Measurements from ENCODE around the gene SDF4. TPM values are rescaled to one million over a fixed set of nuclear protein-coding genes. Genes with fewer than 3 reads are reported as not detected.

Gene SDF4
- total RNA-seq, 1 experiment from 2014 or later = 154 TPM

DNA sequence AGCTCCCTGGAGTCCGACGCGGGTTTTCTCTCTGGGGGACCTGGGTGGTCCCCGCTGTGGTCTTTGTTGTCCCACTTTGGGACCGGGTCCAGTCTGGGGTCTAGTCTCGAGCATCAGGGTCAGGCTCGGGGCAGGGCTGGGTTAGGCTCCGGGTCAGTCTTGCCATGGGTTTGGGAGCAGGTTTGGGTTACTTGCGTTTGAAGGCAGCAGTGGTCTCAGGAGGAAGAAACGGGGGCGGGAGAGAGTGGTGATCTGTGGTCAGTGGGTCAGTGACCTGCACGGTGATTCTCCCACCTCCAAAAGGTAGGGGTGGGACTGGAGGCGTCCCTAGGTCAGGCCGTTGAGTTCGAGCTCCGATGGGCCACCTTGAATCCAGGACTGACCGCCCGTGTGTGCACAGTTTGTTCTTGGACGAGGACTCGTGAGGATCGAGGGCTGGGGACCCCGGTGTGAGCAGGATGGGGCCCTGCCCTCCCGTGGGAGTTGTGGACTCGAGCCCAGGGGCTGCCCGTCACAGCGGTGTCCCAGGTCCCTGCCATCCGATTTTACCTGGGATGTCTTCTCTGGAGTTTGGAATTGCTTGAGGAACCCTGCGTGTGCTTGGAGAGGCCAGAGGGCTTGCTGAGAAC lies 2.5 kb upstream of the SDF4 start:
- no peaks in the 10 kb centered on the region for H3K27me3 ChIP-seq (replicated peaks)
- H3K27ac ChIP-seq = no peak overlapping the region
- peaks cover 24% of the 10 kb centered on the region for H3K4me1 ChIP-seq (replicated peaks)
- no peak for DNase-seq (ENCODE audit: low read depth in 1 of 2, low spot score in 2 of 2)
- no peak overlapping the region for H3K4me3 ChIP-seq
- H3K36me3 ChIP-seq = peaks cover 33% of the 10 kb centered on the region
- peaks cover 5% of the 10 kb centered on the region; the same call in 1 of the 2 replicates for H3K9me3 ChIP-seq (replicated peaks)

DNA sequence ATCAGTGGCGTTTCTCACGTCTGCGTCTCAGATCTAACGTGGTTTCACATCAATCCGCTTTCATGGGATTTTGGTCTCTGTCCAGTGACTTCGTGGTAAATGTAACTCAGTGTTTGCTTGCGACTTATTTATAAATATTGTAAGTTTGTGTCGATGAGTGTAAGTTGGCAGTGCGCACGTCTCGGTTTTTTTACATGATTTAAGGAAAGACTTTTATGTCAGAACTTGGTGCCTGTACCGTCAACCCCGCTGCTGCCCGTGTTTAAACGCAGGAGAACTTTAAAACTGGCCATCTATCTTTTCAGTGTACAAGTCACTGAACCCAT lies 1.7 kb upstream of the SDF4 start:
- Histone ChIP-seq H3K9me3 (replicated peaks) (peaks cover 5% of the 10 kb centered on the region; the same call in 1 of the 2 replicates), H3K27ac (no peak overlapping the region), H3K4me1 (replicated peaks) (peaks cover 24% of the 10 kb centered on the region), H3K27me3 (replicated peaks) (no peaks in the 10 kb centered on the region), H3K4me3 (no peak overlapping the region), H3K36me3 (peaks cover 41% of the 10 kb centered on the region)
- no peak for DNase-seq (ENCODE audit: low read depth in 1 of 2, low spot score in 2 of 2)

DNA sequence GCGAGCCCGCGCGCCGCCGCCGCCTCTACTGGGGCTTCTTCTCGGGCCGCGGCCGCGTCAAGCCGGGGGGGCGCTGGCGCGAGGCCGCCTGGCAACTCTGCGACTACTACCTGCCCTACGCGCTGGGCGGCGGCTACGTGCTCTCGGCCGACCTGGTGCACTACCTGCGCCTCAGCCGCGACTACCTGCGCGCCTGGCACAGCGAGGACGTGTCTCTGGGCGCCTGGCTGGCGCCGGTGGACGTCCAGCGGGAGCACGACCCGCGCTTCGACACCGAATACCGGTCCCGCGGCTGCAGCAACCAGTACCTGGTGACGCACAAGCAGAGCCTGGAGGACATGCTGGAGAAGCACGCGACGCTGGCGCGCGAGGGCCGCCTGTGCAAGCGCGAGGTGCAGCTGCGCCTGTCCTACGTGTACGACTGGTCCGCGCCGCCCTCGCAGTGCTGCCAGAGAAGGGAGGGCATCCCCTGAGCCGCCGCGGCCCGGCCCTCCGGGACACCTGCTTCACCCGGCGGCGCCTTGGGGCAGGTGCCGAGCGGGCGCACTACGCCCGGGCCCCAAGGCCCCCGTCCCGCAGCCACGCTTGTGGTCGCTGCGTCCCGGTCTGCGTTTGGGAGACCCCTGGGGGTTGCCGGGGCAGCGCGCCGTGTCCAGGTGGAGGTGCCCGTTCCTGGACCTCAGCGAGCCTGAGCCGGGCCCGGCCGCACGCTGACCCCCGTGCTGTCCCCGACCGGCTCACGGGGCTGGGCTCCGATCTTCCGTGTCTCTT lies 1.2 kb upstream of the SDF4 start:
- H3K27me3 ChIP-seq (replicated peaks) = no peaks in the 10 kb centered on the region
- no peak for DNase-seq (ENCODE audit: low read depth in 1 of 2, low spot score in 2 of 2)
- peaks cover 24% of the 10 kb centered on the region for H3K4me1 ChIP-seq (replicated peaks)
- H3K4me3 ChIP-seq = peak overlapping the region; percentile 97
- peaks cover 5% of the 10 kb centered on the region; the same call in 1 of the 2 replicates for H3K9me3 ChIP-seq (replicated peaks)
- H3K36me3 ChIP-seq = peaks cover 46% of the 10 kb centered on the region
- no peak overlapping the region for H3K27ac ChIP-seq

DNA sequence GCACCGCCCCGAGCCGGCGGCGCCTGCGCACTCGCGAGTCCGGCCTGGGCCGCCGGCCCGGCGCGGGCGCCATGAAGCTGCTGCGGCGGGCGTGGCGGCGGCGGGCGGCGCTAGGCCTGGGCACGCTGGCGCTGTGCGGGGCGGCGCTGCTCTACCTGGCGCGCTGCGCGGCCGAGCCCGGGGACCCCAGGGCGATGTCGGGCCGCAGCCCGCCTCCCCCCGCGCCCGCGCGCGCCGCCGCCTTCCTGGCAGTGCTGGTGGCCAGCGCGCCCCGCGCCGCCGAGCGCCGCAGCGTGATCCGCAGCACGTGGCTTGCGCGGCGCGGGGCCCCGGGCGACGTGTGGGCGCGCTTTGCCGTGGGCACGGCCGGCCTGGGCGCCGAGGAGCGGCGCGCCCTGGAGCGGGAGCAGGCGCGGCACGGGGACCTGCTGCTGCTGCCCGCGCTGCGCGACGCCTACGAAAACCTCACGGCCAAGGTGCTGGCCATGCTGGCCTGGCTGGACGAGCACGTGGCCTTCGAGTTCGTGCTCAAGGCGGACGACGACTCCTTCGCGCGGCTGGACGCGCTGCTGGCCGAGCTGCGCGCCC lies 501 bp upstream of the SDF4 start, which contains the start of gene B3GALT6:
TSS of gene B3GALT6 (plus strand) at position 30 of the 588 bp plus-strand sequence. CDS start at position 72, 42 bp downstream.
- Histone ChIP-seq H3K4me1 (replicated peaks) (peaks cover 24% of the 10 kb centered on the region), H3K27me3 (replicated peaks) (no peaks in the 10 kb centered on the region)

DNA sequence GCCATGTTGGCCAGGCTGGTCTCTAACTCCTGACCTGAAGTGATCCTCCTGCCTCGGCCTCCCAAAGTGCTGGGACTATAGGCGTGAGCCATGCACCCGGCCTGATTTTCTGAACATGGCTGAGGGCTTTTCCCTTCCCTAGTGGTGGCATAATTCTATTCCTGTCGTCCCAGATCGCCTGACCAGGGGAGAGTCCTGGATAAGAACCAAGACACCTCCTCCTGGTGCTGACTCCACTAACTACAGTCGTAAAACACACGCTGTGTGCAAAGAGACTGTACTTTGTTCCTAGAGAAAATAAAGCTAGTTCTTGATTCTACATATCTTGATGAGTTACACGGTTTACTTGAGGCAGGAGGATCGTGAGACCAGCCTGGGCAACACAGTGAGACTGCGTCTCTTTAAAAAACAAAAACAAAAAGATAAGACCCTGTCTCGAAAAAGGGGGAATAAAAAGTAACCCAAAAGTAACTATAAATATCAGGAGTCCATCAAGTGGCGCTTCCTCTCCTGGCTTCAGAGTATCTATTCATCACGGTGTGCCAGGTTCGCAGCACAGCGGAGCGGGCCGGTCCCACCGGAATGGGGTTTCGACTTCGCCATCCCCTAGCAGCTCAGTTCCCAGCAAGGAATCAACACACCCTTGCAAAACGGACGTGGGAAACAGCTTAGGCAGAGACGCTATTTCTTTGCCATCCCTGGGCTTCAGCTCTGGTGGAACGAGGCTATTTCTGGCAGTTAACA lies 973 bp downstream of the SDF4 start:
- DNase-seq (ENCODE audit: low read depth in 1 of 2, low spot score in 2 of 2) = peak in 1 of 2 experiments; percentile 48
- no peaks in the 10 kb centered on the region for H3K27me3 ChIP-seq (replicated peaks)
- H3K27ac ChIP-seq = peak overlapping the region; percentile 84
- H3K4me1 ChIP-seq (replicated peaks) = peaks cover 24% of the 10 kb centered on the region
- peak overlapping the region; percentile 97 for H3K4me3 ChIP-seq
- H3K9me3 ChIP-seq (replicated peaks) = peaks cover 5% of the 10 kb centered on the region; the same call in 1 of the 2 replicates
- H3K36me3 ChIP-seq = peaks cover 65% of the 10 kb centered on the region

More for the DNA sequence above, 501 bp upstream of the SDF4 start, which contains the start of gene B3GALT6:
- H3K9me3 ChIP-seq (replicated peaks) = peaks cover 5% of the 10 kb centered on the region; the same call in 1 of the 2 replicates
- no peak for DNase-seq (ENCODE audit: low read depth in 1 of 2, low spot score in 2 of 2)
- peaks cover 53% of the 10 kb centered on the region for H3K36me3 ChIP-seq
- H3K27ac ChIP-seq = peak within 1 kb of the TSS; percentile 84
- peak within 1 kb of the TSS; percentile 97 for H3K4me3 ChIP-seq

DNA sequence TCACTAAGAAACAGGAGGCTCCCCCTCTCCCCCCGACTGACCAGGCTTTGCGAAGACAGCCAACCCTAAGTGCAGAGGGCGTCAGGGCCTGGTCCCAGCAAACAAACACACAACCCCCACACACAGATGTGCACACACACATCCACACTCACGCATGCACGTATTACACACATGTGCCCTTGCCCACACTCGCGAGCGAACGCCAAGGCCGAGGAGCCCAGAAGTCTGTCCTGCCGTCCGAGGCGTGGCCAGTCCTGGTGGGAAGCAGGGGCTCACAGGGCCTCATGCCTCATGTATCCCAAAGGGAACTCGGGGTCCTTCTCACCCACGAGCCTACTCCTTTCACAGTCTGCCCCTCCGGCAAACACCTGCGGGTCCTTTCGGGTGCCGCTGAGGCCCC lies 2.0 kb downstream of the SDF4 start:
- DNase-seq (ENCODE audit: low read depth in 1 of 2, low spot score in 2 of 2) = no peak
- H3K36me3 ChIP-seq = peaks cover 76% of the 10 kb centered on the region
- no peak overlapping the region for H3K27ac ChIP-seq
- no peaks in the 10 kb centered on the region for H3K27me3 ChIP-seq (replicated peaks)
- H3K4me1 ChIP-seq (replicated peaks) = peaks cover 24% of the 10 kb centered on the region
- H3K4me3 ChIP-seq = no peak overlapping the region
- H3K9me3 ChIP-seq (replicated peaks) = peaks cover 5% of the 10 kb centered on the region; the same call in 1 of the 2 replicates

DNA sequence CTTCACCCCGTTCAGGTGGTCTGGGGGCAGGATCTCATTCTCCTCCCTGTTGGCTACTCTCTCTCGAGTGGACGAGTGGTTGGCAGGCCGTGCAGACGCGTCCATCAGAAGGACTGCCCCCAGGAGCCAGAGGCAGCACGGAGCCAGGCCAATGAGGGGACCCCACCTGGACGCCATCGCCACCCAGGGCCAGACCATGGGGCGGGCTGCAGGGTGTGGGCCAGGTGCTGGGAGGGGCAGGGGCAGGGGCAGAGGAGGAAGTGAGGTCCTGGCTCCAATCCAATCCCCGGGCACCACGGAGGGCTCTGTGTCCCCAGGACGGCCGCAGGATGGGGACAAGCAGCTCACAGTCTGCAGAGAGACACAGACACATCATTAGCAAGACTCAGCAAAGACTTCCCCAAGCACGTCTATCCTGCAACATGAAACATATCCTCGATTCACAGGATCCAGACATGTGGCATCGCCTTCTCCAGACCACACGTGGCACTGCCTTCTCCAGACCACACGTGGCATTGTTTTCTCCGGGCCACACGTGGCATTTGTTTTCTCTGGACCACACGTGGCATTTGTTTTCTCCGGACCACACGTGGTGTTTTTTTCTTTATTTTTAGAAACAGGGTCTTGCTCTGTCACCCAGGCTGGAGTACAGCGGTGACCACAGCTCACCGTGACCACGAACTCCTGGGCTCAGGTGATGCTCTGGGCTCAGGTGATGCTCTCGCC lies 3.0 kb downstream of the SDF4 start:
- H3K36me3 ChIP-seq = peaks cover 77% of the 10 kb centered on the region
- no peak overlapping the region for H3K27ac ChIP-seq
- peaks cover 5% of the 10 kb centered on the region; the same call in 1 of the 2 replicates for H3K9me3 ChIP-seq (replicated peaks)
- no peak for DNase-seq (ENCODE audit: low read depth in 1 of 2, low spot score in 2 of 2)
- no peaks in the 10 kb centered on the region for H3K27me3 ChIP-seq (replicated peaks)
- H3K4me3 ChIP-seq = no peak overlapping the region
- H3K4me1 ChIP-seq (replicated peaks) = peaks cover 24% of the 10 kb centered on the region

DNA sequence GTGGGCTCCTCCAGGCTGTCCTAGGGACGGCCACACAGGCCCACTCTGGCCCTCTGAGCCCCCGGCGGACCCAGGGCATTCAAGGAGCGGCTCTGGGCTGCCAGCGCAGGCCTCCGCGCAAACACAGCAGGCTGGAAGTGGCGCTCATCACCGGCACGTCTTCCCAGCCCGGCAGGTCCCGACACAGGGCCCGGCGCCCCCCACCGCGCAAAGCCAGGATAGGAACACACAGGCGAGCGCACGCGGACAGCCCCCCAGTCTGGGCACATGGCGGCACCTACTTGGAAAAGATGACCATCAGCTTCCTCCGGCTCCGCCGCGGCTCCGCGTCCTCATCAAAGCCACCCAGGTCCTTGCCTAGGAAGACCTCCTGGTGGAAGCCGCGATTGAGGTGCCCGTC lies 3.6 kb downstream of the SDF4 start:
- no peak for DNase-seq (ENCODE audit: low read depth in 1 of 2, low spot score in 2 of 2)
- Histone ChIP-seq H3K4me1 (replicated peaks) (peaks cover 23% of the 10 kb centered on the region), H3K4me3 (no peak overlapping the region), H3K9me3 (replicated peaks) (peaks cover 5% of the 10 kb centered on the region; the same call in 1 of the 2 replicates), H3K27ac (no peak overlapping the region), H3K36me3 (peaks cover 76% of the 10 kb centered on the region), H3K27me3 (replicated peaks) (no peaks in the 10 kb centered on the region)

DNA sequence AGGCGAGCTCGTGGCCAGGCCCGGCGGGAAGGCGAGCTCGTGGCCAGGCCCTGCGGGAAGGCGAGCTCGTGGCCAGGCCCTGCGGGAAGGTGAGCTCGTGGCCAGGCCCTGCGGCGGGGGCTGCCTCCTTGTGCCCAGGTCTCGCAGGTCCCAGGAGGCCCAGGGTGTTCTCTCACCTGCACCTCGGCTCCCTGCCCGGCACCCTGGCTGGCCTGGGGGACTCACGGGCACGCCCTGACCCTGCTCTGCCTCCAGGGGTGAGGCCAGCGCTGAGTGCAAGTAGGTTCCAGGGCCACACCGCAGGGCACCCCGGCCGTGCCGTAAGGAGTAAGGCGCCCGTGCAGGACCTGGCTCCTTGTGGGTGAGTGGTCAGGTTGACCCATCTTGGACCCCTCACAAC lies 4.4 kb downstream of the SDF4 start:
- Histone ChIP-seq H3K27ac (no peak overlapping the region), H3K27me3 (replicated peaks) (no peaks in the 10 kb centered on the region), H3K4me1 (replicated peaks) (peaks cover 15% of the 10 kb centered on the region), H3K9me3 (replicated peaks) (no peaks in the 10 kb centered on the region), H3K36me3 (peaks cover 78% of the 10 kb centered on the region), H3K4me3 (no peak overlapping the region)
- DNase-seq (ENCODE audit: low read depth in 1 of 2, low spot score in 2 of 2) = no peak

DNA sequence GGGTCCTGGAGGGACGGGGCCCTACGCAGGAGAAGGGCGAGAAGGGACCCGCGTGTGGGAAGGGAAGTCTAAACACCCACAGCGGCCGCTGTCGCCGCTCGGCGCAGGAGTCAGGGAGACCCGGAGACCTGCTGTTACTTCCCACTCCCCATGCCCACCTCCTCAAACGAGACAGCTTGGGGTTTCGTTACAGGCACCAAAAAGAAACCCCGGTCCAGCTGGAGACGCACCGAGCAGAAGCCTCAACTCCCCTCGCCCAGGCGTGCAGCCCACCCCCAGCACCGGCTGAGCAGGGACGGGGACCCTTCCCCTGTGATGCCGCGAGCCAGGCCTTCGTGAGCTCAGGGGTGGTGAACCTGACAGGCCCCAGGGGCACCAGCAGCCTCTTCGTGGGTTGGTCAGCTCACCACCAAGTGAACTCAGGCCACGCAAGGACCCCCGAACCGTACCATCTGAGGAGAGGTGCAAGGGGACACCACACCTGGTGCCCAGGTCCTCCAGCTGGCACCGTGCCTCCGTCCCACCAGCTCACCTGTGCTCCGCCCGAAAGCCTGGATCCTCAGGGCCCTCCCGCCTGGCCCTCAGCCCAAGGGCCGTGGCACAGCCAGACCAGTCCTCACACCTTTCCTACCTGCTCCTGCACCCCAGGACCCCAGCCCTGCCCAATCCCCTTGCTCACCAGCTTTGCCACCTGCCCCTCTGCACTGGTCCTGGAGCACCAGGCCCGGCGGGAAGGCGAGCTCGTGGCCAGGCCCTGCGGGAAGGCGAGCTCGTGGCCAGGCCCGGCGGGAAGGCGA lies 5.0 kb downstream of the SDF4 start:
- DNase-seq (ENCODE audit: low read depth in 1 of 2, low spot score in 2 of 2) = no peak
- Histone ChIP-seq H3K4me1 (replicated peaks) (peaks cover 13% of the 10 kb centered on the region), H3K36me3 (peaks cover 83% of the 10 kb centered on the region), H3K27ac (no peak overlapping the region), H3K9me3 (replicated peaks) (no peaks in the 10 kb centered on the region), H3K4me3 (no peak overlapping the region), H3K27me3 (replicated peaks) (no peaks in the 10 kb centered on the region)

DNA sequence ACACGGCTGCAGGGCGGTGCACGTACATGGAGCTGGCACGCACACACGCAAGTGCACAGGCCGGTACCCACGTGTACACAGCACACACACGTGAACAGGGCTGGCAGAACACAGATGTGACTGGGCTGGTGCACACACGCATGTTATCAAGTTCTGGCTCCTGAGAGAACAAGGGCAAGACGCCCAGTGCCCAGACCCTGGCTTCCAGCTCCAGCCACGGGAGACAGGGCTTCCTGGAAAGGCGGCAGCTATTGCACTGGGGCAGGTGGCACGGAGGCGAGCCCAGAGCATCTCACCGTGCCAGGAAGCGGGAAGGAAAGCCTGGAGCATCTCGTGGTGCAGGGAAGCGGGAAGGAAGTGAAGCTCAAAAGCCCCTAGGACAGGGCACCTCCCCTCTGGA lies 5.9 kb downstream of the SDF4 start:
- Histone ChIP-seq H3K27me3 (replicated peaks) (no peaks in the 10 kb centered on the region), H3K27ac (no peak overlapping the region), H3K4me3 (no peak overlapping the region), H3K36me3 (peaks cover 86% of the 10 kb centered on the region), H3K9me3 (replicated peaks) (no peaks in the 10 kb centered on the region), H3K4me1 (replicated peaks) (peaks cover 12% of the 10 kb centered on the region)
- DNase-seq (ENCODE audit: low read depth in 1 of 2, low spot score in 2 of 2) = no peak

DNA sequence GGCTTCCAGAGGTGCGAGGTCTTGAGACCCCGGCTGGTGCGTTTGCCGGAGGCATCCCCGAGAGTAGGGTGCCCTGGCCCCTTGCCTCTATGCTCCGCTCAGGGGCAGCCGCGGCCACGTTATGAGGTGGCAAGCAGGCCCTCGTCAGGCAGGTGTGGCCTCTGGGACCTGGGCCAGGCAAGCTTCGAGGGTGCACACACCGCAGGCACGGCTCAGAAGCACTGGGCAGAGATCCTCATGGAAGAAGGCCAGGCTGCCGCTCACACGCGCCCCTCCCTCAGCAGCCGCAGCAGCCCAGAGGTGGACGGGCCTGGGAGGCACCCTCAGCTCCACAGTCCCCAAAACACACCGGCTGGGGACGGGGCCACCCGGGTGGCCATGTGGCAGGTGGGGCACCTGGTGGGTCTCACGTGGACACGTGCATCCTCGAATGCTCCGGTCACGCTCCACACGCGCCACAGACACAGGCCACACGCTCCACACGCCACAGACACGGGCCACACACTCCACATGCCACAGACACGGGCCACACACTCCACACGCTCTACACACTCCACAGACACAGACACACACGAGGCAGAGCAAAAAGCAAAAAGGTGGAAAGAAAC lies 6.5 kb downstream of the SDF4 start:
- H3K4me1 ChIP-seq (replicated peaks) = peaks cover 6% of the 10 kb centered on the region
- H3K4me3 ChIP-seq = no peak overlapping the region
- H3K9me3 ChIP-seq (replicated peaks) = no peaks in the 10 kb centered on the region
- H3K36me3 ChIP-seq = peaks cover 92% of the 10 kb centered on the region
- DNase-seq (ENCODE audit: low read depth in 1 of 2, low spot score in 2 of 2) = no peak
- H3K27ac ChIP-seq = no peak overlapping the region
- no peaks in the 10 kb centered on the region for H3K27me3 ChIP-seq (replicated peaks)

Data from SJSA1 (cell line).